Testis (tissue), 2 donors: ENCODE results near the gene FDPS.

ENCODE experiments used
- CTCF ChIP-seq, 3 experiments: fragments of 450-650 bp in 2 of 3; fragments of 200-600 bp in 1 of 3; sonication (generic) in 1 of 3; IDR thresholded peaks; one replicate each; pipeline ENCODE4 v1.5.1; 2016 to 2019; ENCODE audit warnings: antibody characterized with exemption in 3 of 3, mild to moderate bottlenecking in 2 of 3, moderate library complexity in 1 of 3
- POLR2A ChIP-seq: fragments of 450-650 bp; IDR thresholded peaks from one replicate; pipeline ENCODE4 v1.6.1; 2017; ENCODE audit warnings: antibody characterized with exemption, mild to moderate bottlenecking, moderate library complexity

- TF ChIP-seq CTCF (IDR thresholded peaks at IDR 0.05), result no peak
- no peak for TF ChIP-seq POLR2A
Measured at GRCh38 chr1:155321639-155322503, 13.2 kb downstream of the FDPS start.
